ENCODE measurements around the gene RAB6B.

The RAB6B gene

DNA sequence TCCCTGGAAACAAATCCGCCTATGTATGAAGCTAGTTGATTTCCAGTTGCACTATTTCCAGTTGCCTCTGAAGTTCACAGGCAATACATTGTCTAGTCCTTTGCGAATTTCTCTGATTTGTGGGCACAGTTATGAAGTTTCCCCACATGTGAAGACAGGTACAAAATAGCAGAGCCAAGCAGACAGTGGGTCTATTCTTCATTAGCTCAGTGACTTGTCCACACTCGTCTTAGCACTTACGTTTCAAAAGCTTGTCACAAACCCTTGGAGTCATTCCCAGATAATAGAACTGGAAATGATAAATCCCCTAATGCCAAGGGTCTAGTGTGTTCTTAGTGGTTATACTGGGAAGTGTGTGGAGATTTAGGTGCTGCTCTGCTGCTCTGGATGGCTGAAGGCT, 75.6 kb downstream of the RAB6B start:
- Histone ChIP-seq H3K36me3 (ENCODE audit: control insufficient read depth, insufficient read depth, low read length) (peaks cover 60% of the 10 kb centered on the region), H3K27me3 (replicated peaks; ENCODE audit: control insufficient read depth, insufficient read depth, low read length, poor library complexity, severe bottlenecking) (no peaks in the 10 kb centered on the region), H3K4me3 (ENCODE audit: insufficient read depth, low read depth, low read length, poor library complexity, severe bottlenecking) (no peak overlapping the region), H3K27ac (ENCODE audit: insufficient read depth, low read length, poor library complexity, severe bottlenecking) (no peak overlapping the region), H3K9me3 (ENCODE audit: control insufficient read depth, low read length) (no peaks in the 10 kb centered on the region), H3K4me1 (ENCODE audit: control insufficient read depth, insufficient read depth, low read length, poor library complexity, severe bottlenecking) (no peaks in the 10 kb centered on the region)
- DNase-seq: no peak

DNA sequence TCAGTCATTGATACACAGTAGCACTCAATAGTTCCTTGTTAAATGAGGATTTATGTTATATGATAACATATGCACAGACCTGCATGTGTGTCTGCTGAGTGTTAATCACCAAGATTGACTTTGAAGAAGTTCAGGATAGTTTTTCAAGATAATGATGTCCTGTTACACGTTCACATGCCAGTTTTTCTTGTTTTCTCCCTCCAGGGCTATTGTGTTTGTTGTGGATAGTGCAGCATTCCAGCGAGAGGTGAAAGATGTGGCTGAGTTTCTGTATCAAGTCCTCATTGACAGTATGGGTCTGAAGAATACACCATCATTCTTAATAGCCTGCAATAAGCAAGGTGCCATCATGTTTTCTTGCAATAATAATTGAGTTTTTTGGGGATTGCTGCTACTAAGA, 80.3 kb downstream of the RAB6B start:
- no peak for DNase-seq
- no peak overlapping the region for H3K27ac ChIP-seq (ENCODE audit: insufficient read depth, low read length, poor library complexity, severe bottlenecking)
- no peaks in the 10 kb centered on the region for H3K27me3 ChIP-seq (replicated peaks; ENCODE audit: control insufficient read depth, insufficient read depth, low read length, poor library complexity, severe bottlenecking)
- no peak overlapping the region for H3K4me3 ChIP-seq (ENCODE audit: insufficient read depth, low read depth, low read length, poor library complexity, severe bottlenecking)
- H3K9me3 ChIP-seq (ENCODE audit: control insufficient read depth, low read length): no peaks in the 10 kb centered on the region
- peaks cover 47% of the 10 kb centered on the region for H3K36me3 ChIP-seq (ENCODE audit: control insufficient read depth, insufficient read depth, low read length)
- H3K4me1 ChIP-seq (ENCODE audit: control insufficient read depth, insufficient read depth, low read length, poor library complexity, severe bottlenecking): no peaks in the 10 kb centered on the region

DNA sequence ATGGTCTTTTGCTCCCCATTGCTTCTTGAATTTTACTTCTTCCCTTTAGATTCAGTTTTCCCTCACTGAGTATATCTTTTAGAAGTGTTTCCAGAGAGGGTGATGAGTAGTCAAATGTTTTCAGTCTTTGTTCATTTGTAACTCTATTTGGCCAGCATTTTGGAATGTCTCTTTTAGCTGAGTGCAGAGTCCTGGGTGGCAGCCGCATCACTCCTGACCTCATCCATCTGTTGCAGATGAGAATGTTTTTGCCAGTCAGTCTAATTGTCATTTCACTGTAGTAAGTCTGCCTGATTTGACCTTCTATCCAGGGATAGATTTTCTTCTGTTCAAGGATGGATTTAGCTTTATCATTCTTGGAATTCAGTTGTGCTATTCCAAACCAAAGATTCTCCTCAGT, 82.8 kb downstream of the RAB6B start:
- Histone ChIP-seq H3K27ac (ENCODE audit: insufficient read depth, low read length, poor library complexity, severe bottlenecking) (no peak overlapping the region), H3K27me3 (replicated peaks; ENCODE audit: control insufficient read depth, insufficient read depth, low read length, poor library complexity, severe bottlenecking) (no peaks in the 10 kb centered on the region), H3K4me1 (ENCODE audit: control insufficient read depth, insufficient read depth, low read length, poor library complexity, severe bottlenecking) (no peaks in the 10 kb centered on the region), H3K36me3 (ENCODE audit: control insufficient read depth, insufficient read depth, low read length) (peaks cover 47% of the 10 kb centered on the region), H3K9me3 (ENCODE audit: control insufficient read depth, low read length) (no peaks in the 10 kb centered on the region), H3K4me3 (ENCODE audit: insufficient read depth, low read depth, low read length, poor library complexity, severe bottlenecking) (no peak overlapping the region)
- no peak for DNase-seq

DNA sequence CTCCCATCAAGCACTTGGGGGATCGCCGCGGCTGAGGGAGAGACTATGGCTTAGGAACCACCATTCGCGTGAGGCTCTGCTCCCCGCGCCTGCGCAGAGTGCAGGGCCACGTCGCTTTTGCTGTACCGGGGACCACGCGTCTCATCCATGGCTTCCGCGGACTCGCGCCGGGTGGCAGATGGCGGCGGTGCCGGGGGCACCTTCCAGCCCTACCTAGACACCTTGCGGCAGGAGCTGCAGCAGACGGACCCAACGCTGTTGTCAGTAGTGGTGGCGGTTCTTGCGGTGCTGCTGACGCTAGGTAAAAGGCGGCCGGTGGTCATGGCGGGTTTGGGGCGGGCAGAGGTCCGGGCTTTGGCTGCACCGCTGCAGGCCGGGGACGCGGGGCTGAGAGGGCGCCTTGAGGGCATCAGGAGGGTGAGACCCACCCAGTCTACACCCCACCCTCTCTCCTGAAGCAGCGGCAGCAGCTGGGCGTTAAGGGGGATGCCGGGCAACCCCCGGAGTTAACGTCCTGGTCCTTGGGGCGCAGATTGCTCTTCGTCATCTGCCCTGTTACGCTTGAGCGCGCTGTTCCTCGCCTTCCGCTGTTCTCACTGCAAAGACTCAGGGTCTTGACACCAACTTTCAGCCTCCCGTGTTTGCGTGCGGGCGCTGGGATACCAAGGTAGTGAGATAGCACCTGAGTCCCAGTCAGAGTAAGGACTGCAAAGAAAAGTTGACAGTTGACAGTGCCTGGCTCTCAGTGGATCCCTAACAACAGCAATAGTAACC, 89.8 kb downstream of the RAB6B start, which contains the start of gene SRPRB:
Gene SRPRB (plus strand): TSS at position 114 of the 774 bp plus-strand sequence. CDS start 34 bp downstream, at position 148.
- H3K27me3 ChIP-seq (replicated peaks; ENCODE audit: control insufficient read depth, insufficient read depth, low read length, poor library complexity, severe bottlenecking): no peaks in the 10 kb centered on the region
- no peaks in the 10 kb centered on the region for H3K9me3 ChIP-seq (ENCODE audit: control insufficient read depth, low read length)
- H3K27ac ChIP-seq (ENCODE audit: insufficient read depth, low read length, poor library complexity, severe bottlenecking): peak within 1 kb of the TSS; percentile 80
- H3K4me3 ChIP-seq (ENCODE audit: insufficient read depth, low read depth, low read length, poor library complexity, severe bottlenecking): peak within 1 kb of the TSS; percentile 89
- DNase-seq: peak; percentile 93 to 94 (median 93)
- peaks cover 14% of the 10 kb centered on the region for H3K4me1 ChIP-seq (ENCODE audit: control insufficient read depth, insufficient read depth, low read length, poor library complexity, severe bottlenecking)
- peaks cover 10% of the 10 kb centered on the region for H3K36me3 ChIP-seq (ENCODE audit: control insufficient read depth, insufficient read depth, low read length)

DNA sequence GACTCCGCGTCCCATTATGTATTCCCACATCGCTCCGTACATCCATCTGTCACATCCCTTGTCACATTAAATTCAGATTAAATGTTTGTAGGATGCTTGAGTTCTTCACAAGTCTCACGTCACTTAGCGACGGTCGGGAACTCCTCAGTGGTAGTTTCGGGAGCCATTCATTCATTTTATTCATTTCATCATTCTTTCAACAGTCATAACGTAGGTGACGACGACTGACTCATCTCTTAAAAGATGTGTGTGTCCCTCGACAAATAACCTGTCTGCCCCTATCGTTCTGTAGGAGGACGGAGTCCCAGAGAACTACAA, 90.3 kb downstream of the RAB6B start:
- H3K27ac ChIP-seq (ENCODE audit: insufficient read depth, low read length, poor library complexity, severe bottlenecking): peak overlapping the region; percentile 80
- no peaks in the 10 kb centered on the region for H3K27me3 ChIP-seq (replicated peaks; ENCODE audit: control insufficient read depth, insufficient read depth, low read length, poor library complexity, severe bottlenecking)
- DNase-seq: no peak
- H3K9me3 ChIP-seq (ENCODE audit: control insufficient read depth, low read length): no peaks in the 10 kb centered on the region
- H3K4me1 ChIP-seq (ENCODE audit: control insufficient read depth, insufficient read depth, low read length, poor library complexity, severe bottlenecking): peaks cover 14% of the 10 kb centered on the region
- peak overlapping the region; percentile 89 for H3K4me3 ChIP-seq (ENCODE audit: insufficient read depth, low read depth, low read length, poor library complexity, severe bottlenecking)
- H3K36me3 ChIP-seq (ENCODE audit: control insufficient read depth, insufficient read depth, low read length): peaks cover 10% of the 10 kb centered on the region

DNA sequence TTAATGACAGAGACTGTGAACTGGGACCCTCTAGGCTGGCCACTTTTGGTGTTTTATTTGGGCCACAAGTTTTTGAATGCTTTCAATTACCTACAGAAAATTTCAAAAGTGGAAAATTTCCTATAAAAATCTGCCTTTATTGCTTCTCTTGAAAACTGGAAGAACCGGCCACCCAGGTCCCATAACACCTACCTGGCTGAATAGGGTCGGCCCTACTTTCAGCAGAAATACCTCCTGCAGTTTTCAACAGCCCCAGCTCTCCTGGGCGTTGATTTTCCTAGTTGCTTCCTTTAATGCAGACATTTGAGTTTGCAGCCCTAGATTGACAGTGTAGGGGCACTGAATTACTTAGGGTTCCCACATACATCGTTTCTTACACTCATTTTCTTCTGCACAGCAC, 90.8 kb downstream of the RAB6B start:
- Histone ChIP-seq H3K4me1 (ENCODE audit: control insufficient read depth, insufficient read depth, low read length, poor library complexity, severe bottlenecking) (peaks cover 14% of the 10 kb centered on the region), H3K27ac (ENCODE audit: insufficient read depth, low read length, poor library complexity, severe bottlenecking) (peak overlapping the region; percentile 80), H3K27me3 (replicated peaks; ENCODE audit: control insufficient read depth, insufficient read depth, low read length, poor library complexity, severe bottlenecking) (no peaks in the 10 kb centered on the region), H3K4me3 (ENCODE audit: insufficient read depth, low read depth, low read length, poor library complexity, severe bottlenecking) (peak overlapping the region; percentile 89), H3K36me3 (ENCODE audit: control insufficient read depth, insufficient read depth, low read length) (peaks cover 6% of the 10 kb centered on the region), H3K9me3 (ENCODE audit: control insufficient read depth, low read length) (no peaks in the 10 kb centered on the region)
- DNase-seq: no peak

DNA sequence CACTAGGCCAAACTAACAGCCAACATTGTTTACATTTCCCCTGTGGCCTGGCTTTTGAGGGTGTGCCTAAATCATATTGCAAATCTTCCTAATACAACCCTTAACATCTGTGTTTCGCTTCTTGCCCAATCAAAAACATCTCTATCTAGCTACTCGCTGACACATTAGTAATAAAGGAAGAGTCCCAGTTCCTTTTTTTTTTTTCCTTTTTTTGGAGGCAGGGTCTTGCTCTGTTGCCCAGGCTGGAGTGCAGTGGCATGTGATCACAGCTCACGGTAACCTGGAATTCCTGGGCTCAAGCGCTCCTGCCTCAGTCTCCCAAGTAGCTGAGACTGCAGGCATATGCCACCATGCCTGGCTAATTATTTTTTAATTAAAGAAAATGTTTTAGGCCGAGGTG, 92.2 kb downstream of the RAB6B start:
- H3K4me1 ChIP-seq (ENCODE audit: control insufficient read depth, insufficient read depth, low read length, poor library complexity, severe bottlenecking): peaks cover 14% of the 10 kb centered on the region
- no peaks in the 10 kb centered on the region for H3K27me3 ChIP-seq (replicated peaks; ENCODE audit: control insufficient read depth, insufficient read depth, low read length, poor library complexity, severe bottlenecking)
- H3K27ac ChIP-seq (ENCODE audit: insufficient read depth, low read length, poor library complexity, severe bottlenecking): no peak overlapping the region
- H3K36me3 ChIP-seq (ENCODE audit: control insufficient read depth, insufficient read depth, low read length): no peaks in the 10 kb centered on the region
- no peak for DNase-seq
- H3K4me3 ChIP-seq (ENCODE audit: insufficient read depth, low read depth, low read length, poor library complexity, severe bottlenecking): no peak overlapping the region
- no peaks in the 10 kb centered on the region for H3K9me3 ChIP-seq (ENCODE audit: control insufficient read depth, low read length)

DNA sequence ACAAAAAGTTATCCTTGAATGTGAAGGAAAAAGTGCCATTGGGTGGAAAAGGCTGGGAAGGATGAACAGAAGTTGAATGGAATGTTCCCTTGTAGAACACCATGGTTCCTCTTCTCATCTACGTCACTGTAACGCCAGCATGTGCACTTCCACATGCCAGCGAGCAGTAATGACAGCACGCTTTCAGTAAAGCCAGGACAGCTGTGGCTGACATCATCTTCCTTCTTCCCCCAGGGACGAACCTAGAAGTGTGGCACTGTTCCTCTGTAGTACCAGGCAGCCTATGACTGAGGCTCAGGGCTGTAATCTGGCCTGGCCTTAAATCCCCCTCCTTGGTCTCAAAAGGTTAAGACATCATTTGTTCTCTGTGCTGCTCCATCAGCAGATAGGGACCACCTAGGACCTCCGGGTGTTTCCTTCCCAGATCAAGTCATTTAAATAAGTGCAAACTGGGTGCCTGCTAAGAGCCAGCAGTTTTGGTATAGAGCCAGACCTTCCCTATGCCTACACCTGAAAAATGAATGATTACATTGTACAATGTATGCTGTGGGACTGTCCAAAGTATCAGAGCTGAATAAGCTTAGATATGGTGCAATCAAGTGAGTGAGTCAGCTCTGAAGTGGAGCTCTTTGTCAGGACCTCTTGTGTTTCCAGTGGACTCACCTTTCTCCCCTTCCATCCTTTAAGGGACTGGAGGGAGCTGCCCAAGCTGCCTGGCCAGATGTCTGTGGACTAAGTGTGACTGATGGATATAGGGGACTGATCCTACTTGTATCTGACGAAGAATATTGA, 95.7 kb downstream of the RAB6B start:
- Histone ChIP-seq H3K9me3 (ENCODE audit: control insufficient read depth, low read length) (no peaks in the 10 kb centered on the region), H3K4me3 (ENCODE audit: insufficient read depth, low read depth, low read length, poor library complexity, severe bottlenecking) (no peak overlapping the region), H3K27ac (ENCODE audit: insufficient read depth, low read length, poor library complexity, severe bottlenecking) (no peak overlapping the region), H3K27me3 (replicated peaks; ENCODE audit: control insufficient read depth, insufficient read depth, low read length, poor library complexity, severe bottlenecking) (no peaks in the 10 kb centered on the region), H3K36me3 (ENCODE audit: control insufficient read depth, insufficient read depth, low read length) (no peaks in the 10 kb centered on the region), H3K4me1 (ENCODE audit: control insufficient read depth, insufficient read depth, low read length, poor library complexity, severe bottlenecking) (no peaks in the 10 kb centered on the region)
- no peak for DNase-seq

DNA sequence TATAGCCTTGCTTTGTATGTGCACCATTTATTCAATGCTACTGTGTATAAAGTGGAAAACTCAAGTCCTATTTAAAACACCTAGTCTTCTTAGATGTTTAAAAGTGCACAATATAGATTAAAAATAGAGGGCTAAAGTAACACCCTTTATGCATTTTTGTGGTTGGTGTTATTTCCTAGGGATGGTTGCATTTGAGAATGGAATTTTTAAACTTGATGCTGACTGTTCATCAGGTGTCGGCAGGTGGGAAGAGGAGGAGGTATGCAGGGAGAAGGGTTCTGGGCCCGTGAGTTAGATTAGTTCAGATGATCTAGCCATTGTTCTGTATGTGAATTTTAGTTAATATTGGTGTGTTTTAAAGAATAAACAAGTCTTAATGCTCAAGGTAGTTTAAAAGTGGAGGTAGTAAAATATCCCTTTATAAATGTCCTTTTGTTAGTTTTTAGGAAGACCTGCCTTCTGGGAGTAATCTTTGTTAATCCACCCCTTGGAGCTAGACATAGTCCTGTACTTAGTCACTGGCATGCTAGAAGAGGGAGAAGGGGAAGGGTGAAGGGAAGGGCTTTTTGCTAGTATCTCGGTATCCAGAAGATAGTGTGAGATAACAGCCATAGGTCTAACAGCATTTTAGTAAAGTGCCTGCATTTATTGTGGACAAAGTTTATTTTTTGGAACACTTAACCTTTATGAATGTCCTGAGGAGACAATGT, 98.1 kb downstream of the RAB6B start:
- Histone ChIP-seq H3K9me3 (ENCODE audit: control insufficient read depth, low read length) (no peaks in the 10 kb centered on the region), H3K36me3 (ENCODE audit: control insufficient read depth, insufficient read depth, low read length) (no peaks in the 10 kb centered on the region)

More for the DNA sequence above, 98.1 kb downstream of the RAB6B start:
- DNase-seq: no peak
- H3K27ac ChIP-seq (ENCODE audit: insufficient read depth, low read length, poor library complexity, severe bottlenecking): no peak overlapping the region
- no peak overlapping the region for H3K4me3 ChIP-seq (ENCODE audit: insufficient read depth, low read depth, low read length, poor library complexity, severe bottlenecking)
- H3K4me1 ChIP-seq (ENCODE audit: control insufficient read depth, insufficient read depth, low read length, poor library complexity, severe bottlenecking): no peaks in the 10 kb centered on the region
- no peaks in the 10 kb centered on the region for H3K27me3 ChIP-seq (replicated peaks; ENCODE audit: control insufficient read depth, insufficient read depth, low read length, poor library complexity, severe bottlenecking)
